PC-3 (cell line): ENCODE measurements around the gene SRGAP1.

Experiments
- CTCF ChIP-seq: fragments of 300-600 bp; sonication (generic); conservative IDR thresholded peaks from 2 replicates; pipeline ENCODE4 v1.5.1; 2017; ENCODE audit warnings: antibody characterized with exemption, low read depth, mild to moderate bottlenecking, low read length
- EZH2 ChIP-seq: fragments of 300-600 bp; sonication (generic); IDR thresholded peaks from one replicate; pipeline ENCODE4 v1.6.1; 2017; ENCODE audit warnings: antibody characterized with exemption, mild to moderate bottlenecking, low read length; ENCODE audit not compliant: unreplicated experiment

- peak; percentile 47 for TF ChIP-seq CTCF
- no peak for TF ChIP-seq EZH2
Measured at GRCh38 chr12:63846238-63846967, 1.9 kb downstream of the SRGAP1 start.
